Cardiac muscle cell (in vitro differentiated cells and primary cell): ENCODE data around the gene NTRK1. TPM values are rescaled to one million over a fixed set of nuclear protein-coding genes. Genes with fewer than 3 reads are reported as not detected.

ENCODE experiments used
- DNase-seq, 2 donors: peaks; one replicate each; pipeline versions ENCODE4 v3.0.0 to v3.0.0-alpha.2; 2010 to 2017; ENCODE audit warnings: low read depth in 1 of 2, low spot score in 1 of 2
- H3K27ac ChIP-seq: fragments of 200-600 bp; sonication (generic); 2 replicates; pipeline ENCODE4 v1.5.1; 2016
- H3K27me3 ChIP-seq: fragments of 200-600 bp; sonication (generic); 2 replicates; pipeline ENCODE4 v1.6.0; 2016; ENCODE audit warnings: control low read depth
- H3K36me3 ChIP-seq: fragments of 200-600 bp; sonication (generic); 2 replicates; pipeline ENCODE4 v1.5.1; 2016; ENCODE audit warnings: control low read depth
- H3K4me1 ChIP-seq: fragments of 200-600 bp; sonication (generic); 2 replicates; pipeline ENCODE4 v1.8.1; 2017; ENCODE audit warnings: low read depth, mild to moderate bottlenecking, mixed run types
- H3K4me3 ChIP-seq: fragments of 200-600 bp; sonication (generic); 2 replicates; pipeline ENCODE4 v1.5.1; 2016; ENCODE audit warnings: mild to moderate bottlenecking
- H3K9me3 ChIP-seq: fragments of 200-600 bp; sonication (generic); 2 replicates; pipeline ENCODE4 v1.5.1; 2017; ENCODE audit warnings: low read depth, mild to moderate bottlenecking, control low read depth
- polyA plus RNA-seq: library from polyadenylated mRNA; unstranded; fragments of >200 nt; fragmentation: Nextera tagmentation; extraction: Ambion mirVana; gene quantifications from 2 replicates; pipeline ENCODE4 v1.2.1, GENCODE V29; 2016
- total RNA-seq: library from RNA; depleted of rRNA; stranded (reverse); fragments of >200 nt; gene quantifications from 2 replicates; pipeline ENCODE4 v1.2.3, GENCODE V29; 2016
- TF ChIP-seq, protein P1 (sequence below): IDR thresholded peaks from 2 replicates; pipeline ENCODE4 v1.5.1; 2012; ENCODE audit warnings: low read depth, mild to moderate bottlenecking, low read length

Gene NTRK1
- total and polyA plus RNA-seq, 2 experiments from 2014 or later = 2.4 to 3.6 TPM

- no peaks in the 10 kb centered on the region for H3K4me1 ChIP-seq
- no peak overlapping the region for H3K27ac ChIP-seq
These were observed 35.3 kb downstream of the NTRK1 start for GRCh38 chr1:156895927-156896326.

GRCh38 chr1:156896490-156897033 is 35.9 kb downstream of the NTRK1 start:
- Histone ChIP-seq H3K36me3 (no peaks in the 10 kb centered on the region), H3K9me3 (no peaks in the 10 kb centered on the region), H3K4me1 (no peaks in the 10 kb centered on the region), H3K27ac (no peak overlapping the region), H3K4me3 (no peak overlapping the region), H3K27me3 (peaks cover 20% of the 10 kb centered on the region)
- TF ChIP-seq, protein P1, sequence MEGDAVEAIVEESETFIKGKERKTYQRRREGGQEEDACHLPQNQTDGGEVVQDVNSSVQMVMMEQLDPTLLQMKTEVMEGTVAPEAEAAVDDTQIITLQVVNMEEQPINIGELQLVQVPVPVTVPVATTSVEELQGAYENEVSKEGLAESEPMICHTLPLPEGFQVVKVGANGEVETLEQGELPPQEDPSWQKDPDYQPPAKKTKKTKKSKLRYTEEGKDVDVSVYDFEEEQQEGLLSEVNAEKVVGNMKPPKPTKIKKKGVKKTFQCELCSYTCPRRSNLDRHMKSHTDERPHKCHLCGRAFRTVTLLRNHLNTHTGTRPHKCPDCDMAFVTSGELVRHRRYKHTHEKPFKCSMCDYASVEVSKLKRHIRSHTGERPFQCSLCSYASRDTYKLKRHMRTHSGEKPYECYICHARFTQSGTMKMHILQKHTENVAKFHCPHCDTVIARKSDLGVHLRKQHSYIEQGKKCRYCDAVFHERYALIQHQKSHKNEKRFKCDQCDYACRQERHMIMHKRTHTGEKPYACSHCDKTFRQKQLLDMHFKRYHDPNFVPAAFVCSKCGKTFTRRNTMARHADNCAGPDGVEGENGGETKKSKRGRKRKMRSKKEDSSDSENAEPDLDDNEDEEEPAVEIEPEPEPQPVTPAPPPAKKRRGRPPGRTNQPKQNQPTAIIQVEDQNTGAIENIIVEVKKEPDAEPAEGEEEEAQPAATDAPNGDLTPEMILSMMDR = no peak
- peak in 1 of 2 donors; percentile 84 for DNase-seq

More at GRCh38 chr1:156895927-156896326, 35.3 kb downstream of the NTRK1 start:
- DNase-seq = no peak
- Histone ChIP-seq H3K36me3 (no peaks in the 10 kb centered on the region), H3K9me3 (no peaks in the 10 kb centered on the region), H3K4me3 (no peak overlapping the region), H3K27me3 (peaks cover 27% of the 10 kb centered on the region)
- TF ChIP-seq, protein P1 = no peak

DNA sequence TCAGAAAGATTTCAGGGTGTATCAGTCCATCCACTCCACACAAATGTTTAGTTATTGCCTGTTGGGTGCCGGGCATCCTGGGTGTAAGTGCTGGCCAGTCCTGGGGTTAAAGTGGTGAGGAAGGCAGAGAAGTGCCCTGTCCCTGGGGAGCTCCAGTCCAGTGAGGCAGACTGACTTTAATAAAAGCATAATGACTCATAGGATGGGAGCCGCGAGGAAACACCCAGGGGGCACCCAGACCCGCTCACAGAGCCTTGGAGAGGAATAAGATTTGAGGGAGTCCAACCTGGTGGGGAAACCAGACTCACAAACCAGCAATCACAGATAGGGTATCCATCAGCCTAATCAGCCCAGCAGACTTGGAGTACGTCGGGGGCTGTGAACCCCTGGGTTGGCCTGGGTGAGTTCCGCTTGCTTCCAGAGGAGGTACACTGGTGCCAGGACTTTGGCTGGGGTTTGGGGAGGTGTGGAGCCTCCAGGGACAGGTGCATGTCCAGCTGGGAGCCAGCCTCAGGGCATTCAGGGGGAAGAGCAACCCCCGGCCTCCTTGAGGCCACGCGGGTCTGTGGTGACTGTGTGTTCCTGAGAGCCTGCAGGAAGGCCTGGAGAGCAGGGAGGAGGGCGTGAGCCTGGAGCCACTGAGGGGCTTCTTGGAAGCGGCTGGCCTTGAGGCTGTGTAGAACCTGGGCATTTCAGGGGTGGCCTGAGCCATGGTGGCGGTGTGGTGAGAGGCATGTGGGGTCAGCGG is 36.6 kb downstream of the NTRK1 start:
- Histone ChIP-seq H3K36me3 (no peaks in the 10 kb centered on the region), H3K27me3 (peaks cover 13% of the 10 kb centered on the region), H3K4me1 (no peaks in the 10 kb centered on the region), H3K9me3 (no peaks in the 10 kb centered on the region), H3K27ac (no peak overlapping the region), H3K4me3 (no peak overlapping the region)
- TF ChIP-seq, protein P1 = no peak
- DNase-seq = peak in 1 of 2 donors; percentile 59

GRCh38 chr1:156898161-156898566 is 37.5 kb downstream of the NTRK1 start:
- Histone ChIP-seq H3K4me3 (no peak overlapping the region), H3K27ac (no peak overlapping the region), H3K4me1 (no peaks in the 10 kb centered on the region), H3K9me3 (no peaks in the 10 kb centered on the region), H3K36me3 (no peaks in the 10 kb centered on the region), H3K27me3 (peaks cover 6% of the 10 kb centered on the region)
- peak in 1 of 2 donors; percentile 83 for DNase-seq
- TF ChIP-seq, protein P1 = no peak

GRCh38 chr1:156898971-156899664 is 38.5 kb downstream of the NTRK1 start:
- TF ChIP-seq, protein P1 = no peak
- Histone ChIP-seq H3K36me3 (no peaks in the 10 kb centered on the region), H3K27ac (no peak overlapping the region), H3K4me3 (no peak overlapping the region), H3K27me3 (no peaks in the 10 kb centered on the region), H3K4me1 (no peaks in the 10 kb centered on the region), H3K9me3 (no peaks in the 10 kb centered on the region)
- DNase-seq = no peak
